ENCODE results near the gene REC8. TPM values are rescaled to one million over a fixed set of nuclear protein-coding genes. Genes with fewer than 3 reads are reported as not detected.

The REC8 gene
- total RNA-seq, 2 experiments from 2014 or later, result 28.9 to 29.2 TPM

DNA sequence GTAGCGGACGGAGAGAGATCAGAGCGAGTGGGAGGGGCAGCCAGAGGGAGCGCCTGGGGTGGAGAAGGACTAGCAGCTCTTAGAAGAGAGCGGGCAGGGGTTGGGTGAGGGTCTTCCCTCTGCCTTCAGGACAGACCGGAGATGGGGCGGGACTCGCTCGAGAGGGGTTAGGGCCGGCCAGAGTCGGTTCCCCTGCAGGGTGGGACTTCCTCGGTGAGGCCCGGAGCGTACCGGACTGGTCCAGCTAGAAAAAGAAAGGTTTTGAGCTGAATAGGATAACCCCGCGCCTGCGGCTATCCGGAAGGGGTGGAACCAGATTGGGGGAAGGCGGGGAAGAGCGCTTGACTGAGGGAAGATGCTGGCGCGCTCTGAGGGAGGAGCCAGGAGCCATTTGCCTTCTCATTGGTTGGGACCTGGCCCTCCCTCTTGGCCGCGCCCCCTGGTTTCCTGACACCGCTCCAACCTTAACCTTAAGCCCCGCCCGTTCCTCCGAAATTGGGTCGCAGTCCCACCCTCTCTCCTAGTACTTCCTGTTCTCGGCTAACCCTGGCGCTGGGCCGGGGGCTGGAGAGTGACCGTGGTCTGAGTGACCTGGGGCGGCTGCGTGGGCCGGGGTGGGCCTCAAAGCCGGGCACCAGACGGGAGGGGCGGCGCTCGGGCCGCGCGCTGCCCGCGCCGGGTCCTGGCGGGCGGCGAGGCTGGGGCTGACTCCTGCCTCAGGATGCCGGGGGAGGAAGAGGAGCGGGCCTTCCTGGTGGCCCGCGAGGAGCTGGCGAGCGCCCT, 24.7 kb upstream of the REC8 start, which contains the start of gene RNF31:
RNF31 (plus strand) TSS at position 521 of the 783 bp plus-strand sequence; CDS start at position 722, 201 bp downstream.
- peak; percentile 98 for DNase-seq
- no peaks in the 10 kb centered on the region for H3K9me3 Mint-ChIP-seq
- no peaks in the 10 kb centered on the region for H3K27me3 Mint-ChIP-seq
- peaks cover 60% of the 10 kb centered on the region for H3K36me3 Mint-ChIP-seq
- H3K4me1 Mint-ChIP-seq, result peaks cover 52% of the 10 kb centered on the region
- H3K4me3 Mint-ChIP-seq, result peak within 1 kb of the TSS; percentile 97
- H3K27ac Mint-ChIP-seq, result peak within 1 kb of the TSS; percentile 97

DNA sequence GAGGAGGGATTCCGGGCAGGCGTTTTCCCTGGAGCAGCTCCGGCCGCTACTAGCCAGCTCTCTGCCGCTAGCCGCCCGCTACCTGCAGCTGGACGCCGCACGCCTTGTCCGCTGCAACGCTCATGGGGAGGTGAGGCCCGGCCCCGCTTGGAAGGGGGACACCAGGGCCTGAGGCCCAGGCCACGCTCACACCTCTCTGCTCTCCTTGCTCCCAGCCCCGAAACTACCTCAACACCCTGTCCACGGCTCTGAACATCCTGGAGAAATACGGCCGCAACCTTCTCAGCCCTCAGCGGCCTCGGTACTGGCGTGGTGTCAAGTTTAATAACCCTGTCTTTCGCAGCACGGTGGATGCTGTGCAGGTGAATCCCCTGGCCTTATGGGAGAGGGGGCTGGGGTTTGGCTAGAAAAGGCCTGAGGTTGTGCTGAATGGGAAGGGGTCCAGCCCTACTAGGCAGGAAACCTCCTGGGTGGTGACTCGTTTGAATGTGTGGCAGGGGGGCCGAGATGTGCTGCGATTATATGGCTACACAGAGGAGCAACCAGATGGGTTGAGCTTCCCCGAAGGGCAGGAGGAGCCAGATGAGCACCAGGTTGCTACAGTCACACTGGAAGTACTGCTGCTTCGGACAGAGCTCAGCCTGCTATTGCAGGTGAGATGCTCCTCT, 24.0 kb upstream of the REC8 start:
- H3K27me3 Mint-ChIP-seq, result no peaks in the 10 kb centered on the region
- peak; percentile 13 for DNase-seq
- H3K36me3 Mint-ChIP-seq, result peaks cover 59% of the 10 kb centered on the region
- peaks cover 49% of the 10 kb centered on the region for H3K4me1 Mint-ChIP-seq
- no peaks in the 10 kb centered on the region for H3K9me3 Mint-ChIP-seq
- peak overlapping the region; percentile 97 for H3K4me3 Mint-ChIP-seq
- peak overlapping the region; percentile 68 for H3K27ac Mint-ChIP-seq

DNA sequence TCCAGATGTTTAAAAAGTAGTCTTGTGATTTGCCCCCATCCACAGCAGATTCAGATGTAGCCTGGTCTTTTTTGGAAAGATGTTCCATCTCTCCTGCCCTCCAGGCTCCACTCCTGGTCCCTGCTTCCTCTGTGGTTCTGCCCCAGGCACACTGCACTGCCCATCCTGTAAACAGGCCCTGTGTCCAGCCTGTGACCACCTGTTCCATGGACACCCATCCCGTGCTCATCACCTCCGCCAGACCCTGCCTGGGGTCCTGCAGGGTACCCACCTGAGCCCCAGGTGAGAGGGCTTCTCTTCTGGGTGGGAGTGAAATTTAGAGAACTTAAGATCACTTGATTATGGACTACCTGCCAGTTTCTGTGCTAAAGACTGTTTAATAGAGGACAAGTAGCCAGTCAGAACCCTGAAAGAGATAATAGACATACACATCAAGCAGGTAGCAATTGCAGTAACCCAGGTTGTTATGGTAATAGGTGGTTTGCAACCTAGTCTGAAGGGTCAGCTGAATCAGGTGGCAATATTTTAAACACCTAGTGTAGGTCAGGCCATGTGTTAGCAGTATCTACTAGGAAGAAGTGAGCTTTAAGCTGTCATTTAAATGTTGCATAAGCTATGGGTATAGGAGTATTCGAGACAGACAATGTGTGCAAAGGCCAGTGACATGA, 22.4 kb upstream of the REC8 start:
- DNase-seq, result no peak
- H3K36me3 Mint-ChIP-seq, result peaks cover 47% of the 10 kb centered on the region
- no peak overlapping the region for H3K27ac Mint-ChIP-seq
- H3K4me1 Mint-ChIP-seq, result peaks cover 35% of the 10 kb centered on the region
- H3K4me3 Mint-ChIP-seq, result peak overlapping the region; percentile 97
- no peaks in the 10 kb centered on the region for H3K27me3 Mint-ChIP-seq
- H3K9me3 Mint-ChIP-seq, result no peaks in the 10 kb centered on the region

DNA sequence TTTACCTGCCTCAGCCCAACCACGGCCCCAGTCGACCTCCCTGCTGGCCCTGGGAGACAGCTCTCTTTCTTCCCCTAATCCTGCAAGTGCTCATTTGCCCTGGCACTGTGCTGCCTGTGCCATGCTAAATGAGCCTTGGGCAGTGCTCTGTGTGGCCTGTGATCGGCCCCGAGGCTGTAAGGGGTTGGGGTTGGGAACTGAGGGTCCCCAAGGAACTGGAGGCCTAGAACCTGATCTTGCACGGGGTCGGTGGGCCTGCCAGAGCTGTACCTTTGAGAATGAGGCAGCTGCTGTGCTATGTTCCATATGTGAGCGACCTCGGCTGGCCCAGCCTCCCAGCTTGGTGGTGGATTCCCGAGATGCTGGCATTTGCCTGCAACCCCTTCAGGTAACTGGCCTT, 21.8 kb upstream of the REC8 start:
- H3K36me3 Mint-ChIP-seq, result peaks cover 41% of the 10 kb centered on the region
- no peak for DNase-seq
- H3K9me3 Mint-ChIP-seq, result no peaks in the 10 kb centered on the region
- H3K27me3 Mint-ChIP-seq, result no peaks in the 10 kb centered on the region
- H3K4me1 Mint-ChIP-seq, result peaks cover 31% of the 10 kb centered on the region
- no peak overlapping the region for H3K27ac Mint-ChIP-seq
- no peak overlapping the region for H3K4me3 Mint-ChIP-seq

DNA sequence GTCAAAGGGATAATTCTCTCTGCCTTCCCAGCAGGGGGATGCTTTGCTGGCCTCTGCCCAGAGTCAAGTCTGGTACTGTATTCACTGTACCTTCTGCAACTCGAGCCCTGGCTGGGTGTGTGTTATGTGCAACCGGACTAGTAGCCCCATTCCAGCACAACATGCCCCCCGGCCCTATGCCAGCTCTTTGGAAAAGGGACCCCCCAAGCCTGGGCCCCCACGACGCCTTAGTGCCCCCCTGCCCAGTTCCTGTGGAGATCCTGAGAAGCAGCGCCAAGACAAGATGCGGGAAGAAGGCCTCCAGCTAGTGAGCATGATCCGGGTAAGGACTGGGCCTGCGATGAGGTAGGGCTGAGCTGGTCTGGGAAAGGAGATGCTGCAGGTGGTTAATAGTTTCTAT, 21.3 kb upstream of the REC8 start:
- Mint-ChIP-seq H3K9me3 (no peaks in the 10 kb centered on the region), H3K27ac (no peak overlapping the region), H3K36me3 (peaks cover 36% of the 10 kb centered on the region), H3K4me1 (peaks cover 26% of the 10 kb centered on the region), H3K27me3 (no peaks in the 10 kb centered on the region), H3K4me3 (no peak overlapping the region)
- no peak for DNase-seq

DNA sequence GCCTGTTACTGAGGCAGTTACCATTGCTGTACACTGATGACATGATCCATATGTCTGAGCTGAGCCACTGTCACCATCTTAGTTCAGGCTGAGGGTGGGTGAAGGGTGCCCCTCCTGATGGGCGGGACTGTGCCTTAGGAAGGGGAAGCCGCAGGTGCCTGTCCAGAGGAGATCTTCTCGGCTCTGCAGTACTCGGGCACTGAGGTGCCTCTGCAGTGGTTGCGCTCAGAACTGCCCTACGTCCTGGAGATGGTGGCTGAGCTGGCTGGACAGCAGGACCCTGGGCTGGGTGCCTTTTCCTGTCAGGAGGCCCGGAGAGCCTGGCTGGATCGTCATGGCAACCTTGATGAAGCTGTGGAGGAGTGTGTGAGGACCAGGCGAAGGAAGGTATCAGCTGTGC, 20.9 kb upstream of the REC8 start:
- H3K27ac Mint-ChIP-seq, result no peak overlapping the region
- no peaks in the 10 kb centered on the region for H3K9me3 Mint-ChIP-seq
- peaks cover 21% of the 10 kb centered on the region for H3K4me1 Mint-ChIP-seq
- no peaks in the 10 kb centered on the region for H3K27me3 Mint-ChIP-seq
- no peak overlapping the region for H3K4me3 Mint-ChIP-seq
- no peak for DNase-seq
- peaks cover 34% of the 10 kb centered on the region for H3K36me3 Mint-ChIP-seq

DNA sequence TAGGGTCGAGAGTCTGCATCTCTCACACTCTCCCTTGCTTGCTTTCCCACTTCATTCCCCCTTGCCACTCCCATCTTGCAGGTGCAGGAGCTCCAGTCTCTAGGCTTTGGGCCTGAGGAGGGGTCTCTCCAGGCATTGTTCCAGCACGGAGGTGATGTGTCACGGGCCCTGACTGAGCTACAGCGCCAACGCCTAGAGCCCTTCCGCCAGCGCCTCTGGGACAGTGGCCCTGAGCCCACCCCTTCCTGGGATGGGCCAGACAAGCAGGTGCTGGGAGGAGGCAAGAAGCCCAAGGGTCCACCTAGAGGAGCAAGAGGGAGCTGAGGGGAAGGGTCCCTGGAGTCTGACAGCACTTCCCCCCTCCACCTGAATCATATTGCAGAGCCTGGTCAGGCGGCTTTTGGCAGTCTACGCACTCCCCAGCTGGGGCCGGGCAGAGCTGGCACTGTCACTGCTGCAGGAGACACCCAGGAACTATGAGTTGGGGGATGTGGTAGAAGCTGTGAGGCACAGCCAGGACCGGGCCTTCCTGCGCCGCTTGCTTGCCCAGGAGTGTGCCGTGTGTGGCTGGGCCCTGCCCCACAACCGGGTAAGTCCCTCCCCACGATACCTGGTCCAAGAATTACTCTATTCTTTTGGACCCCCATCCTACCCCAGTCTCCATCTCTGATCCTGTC, 20.3 kb upstream of the REC8 start:
- no peaks in the 10 kb centered on the region for H3K9me3 Mint-ChIP-seq
- no peak overlapping the region for H3K4me3 Mint-ChIP-seq
- H3K36me3 Mint-ChIP-seq, result peaks cover 30% of the 10 kb centered on the region
- H3K27ac Mint-ChIP-seq, result no peak overlapping the region
- peaks cover 21% of the 10 kb centered on the region for H3K4me1 Mint-ChIP-seq
- DNase-seq, result no peak
- H3K27me3 Mint-ChIP-seq, result no peaks in the 10 kb centered on the region

DNA sequence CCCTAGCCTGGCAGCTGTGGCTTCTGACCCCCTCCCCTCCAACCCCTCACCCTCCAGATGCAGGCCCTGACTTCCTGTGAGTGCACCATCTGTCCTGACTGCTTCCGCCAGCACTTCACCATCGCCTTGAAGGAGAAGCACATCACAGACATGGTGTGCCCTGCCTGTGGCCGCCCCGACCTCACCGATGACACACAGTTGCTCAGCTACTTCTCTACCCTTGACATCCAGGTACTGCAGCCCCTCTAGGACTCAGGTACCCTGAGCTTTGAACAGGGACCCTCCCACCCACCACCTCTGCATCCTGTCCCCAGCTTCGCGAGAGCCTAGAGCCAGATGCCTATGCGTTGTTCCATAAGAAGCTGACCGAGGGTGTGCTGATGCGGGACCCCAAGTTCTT, 16.8 kb upstream of the REC8 start:
- no peak overlapping the region for H3K4me3 Mint-ChIP-seq
- peaks cover 7% of the 10 kb centered on the region for H3K4me1 Mint-ChIP-seq
- H3K27ac Mint-ChIP-seq, result no peak overlapping the region
- no peaks in the 10 kb centered on the region for H3K27me3 Mint-ChIP-seq
- H3K9me3 Mint-ChIP-seq, result no peaks in the 10 kb centered on the region
- DNase-seq, result no peak
- H3K36me3 Mint-ChIP-seq, result peaks cover 15% of the 10 kb centered on the region

DNA sequence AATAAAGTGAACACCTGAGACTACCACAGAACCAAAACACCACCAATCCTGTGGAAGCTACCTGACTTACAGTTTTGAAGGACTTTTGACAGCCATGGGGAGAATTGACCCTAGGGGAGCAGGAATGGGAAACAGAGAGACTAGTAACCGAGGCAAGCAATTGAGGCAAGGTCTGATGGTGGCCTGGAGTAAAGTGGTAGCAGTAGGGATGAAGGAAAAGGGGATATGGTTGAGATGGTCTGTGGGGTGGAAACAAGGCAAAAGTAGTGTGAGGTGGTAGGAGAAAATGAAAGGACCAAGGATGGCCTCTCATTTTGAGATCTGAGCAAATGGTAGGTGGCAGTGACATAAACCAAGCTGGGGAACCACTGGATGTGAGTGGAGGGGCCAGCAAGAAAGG, 15.0 kb upstream of the REC8 start:
- no peak for DNase-seq
- peaks cover 14% of the 10 kb centered on the region for H3K36me3 Mint-ChIP-seq
- H3K4me1 Mint-ChIP-seq, result peaks cover 16% of the 10 kb centered on the region
- no peak overlapping the region for H3K4me3 Mint-ChIP-seq
- H3K27me3 Mint-ChIP-seq, result peaks cover 6% of the 10 kb centered on the region
- peak overlapping the region; percentile 11 for H3K27ac Mint-ChIP-seq
- no peaks in the 10 kb centered on the region for H3K9me3 Mint-ChIP-seq

DNA sequence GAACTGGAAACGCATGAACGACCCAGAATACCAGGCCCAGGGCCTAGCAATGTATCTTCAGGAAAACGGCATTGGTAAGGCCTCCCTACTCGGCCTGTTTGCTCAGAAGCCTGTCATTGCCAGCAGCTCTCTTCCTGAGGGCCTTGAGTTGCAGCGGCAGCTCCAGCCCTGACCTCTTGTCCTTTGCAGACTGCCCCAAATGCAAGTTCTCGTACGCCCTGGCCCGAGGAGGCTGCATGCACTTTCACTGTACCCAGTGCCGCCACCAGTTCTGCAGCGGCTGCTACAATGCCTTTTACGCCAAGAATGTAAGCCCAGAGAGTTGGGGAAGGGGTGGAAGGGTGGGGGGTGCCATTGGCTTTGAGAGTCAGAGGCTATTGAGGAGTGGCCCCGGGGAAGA, 14.5 kb upstream of the REC8 start:
- no peaks in the 10 kb centered on the region for H3K9me3 Mint-ChIP-seq
- peak overlapping the region; percentile 65 for H3K27ac Mint-ChIP-seq
- H3K4me1 Mint-ChIP-seq, result peaks cover 21% of the 10 kb centered on the region
- peaks cover 6% of the 10 kb centered on the region for H3K27me3 Mint-ChIP-seq
- H3K4me3 Mint-ChIP-seq, result no peak overlapping the region
- H3K36me3 Mint-ChIP-seq, result peaks cover 18% of the 10 kb centered on the region
- DNase-seq, result no peak

DNA sequence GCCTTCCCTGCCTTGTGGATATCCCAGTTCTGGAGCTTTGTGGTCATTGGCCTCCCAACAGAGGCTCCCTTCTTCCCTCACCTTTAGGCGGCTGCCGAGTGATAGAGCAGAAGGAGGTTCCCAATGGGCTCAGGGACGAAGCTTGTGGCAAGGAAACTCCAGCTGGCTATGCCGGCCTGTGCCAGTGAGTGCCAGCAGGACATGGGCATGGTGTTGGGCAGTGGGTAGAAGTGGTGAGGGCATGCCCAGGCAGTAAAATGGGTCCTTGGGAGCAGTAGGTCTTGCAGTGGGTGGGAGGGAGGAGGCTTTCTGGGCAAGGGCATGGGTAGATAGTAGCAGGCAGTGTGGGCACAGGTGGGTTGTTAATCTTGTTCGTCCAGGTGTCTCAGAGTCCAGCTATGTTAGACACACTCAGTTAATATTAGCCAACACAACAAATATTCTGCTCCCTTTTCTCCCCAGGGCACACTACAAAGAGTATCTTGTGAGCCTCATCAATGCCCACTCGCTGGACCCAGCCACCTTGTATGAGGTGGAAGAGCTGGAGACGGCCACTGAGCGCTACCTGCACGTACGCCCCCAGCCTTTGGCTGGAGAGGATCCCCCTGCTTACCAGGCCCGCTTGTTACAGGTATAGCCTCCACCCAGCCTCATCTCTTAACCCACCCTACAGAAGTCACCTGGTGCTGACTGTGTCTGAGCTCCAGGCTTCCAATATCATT, 11.9 kb upstream of the REC8 start:
- peaks cover 6% of the 10 kb centered on the region for H3K27me3 Mint-ChIP-seq
- DNase-seq, result no peak
- no peak overlapping the region for H3K4me3 Mint-ChIP-seq
- peaks cover 38% of the 10 kb centered on the region for H3K4me1 Mint-ChIP-seq
- H3K36me3 Mint-ChIP-seq, result peaks cover 34% of the 10 kb centered on the region
- peak overlapping the region; percentile 100 for H3K27ac Mint-ChIP-seq
- no peaks in the 10 kb centered on the region for H3K9me3 Mint-ChIP-seq

DNA sequence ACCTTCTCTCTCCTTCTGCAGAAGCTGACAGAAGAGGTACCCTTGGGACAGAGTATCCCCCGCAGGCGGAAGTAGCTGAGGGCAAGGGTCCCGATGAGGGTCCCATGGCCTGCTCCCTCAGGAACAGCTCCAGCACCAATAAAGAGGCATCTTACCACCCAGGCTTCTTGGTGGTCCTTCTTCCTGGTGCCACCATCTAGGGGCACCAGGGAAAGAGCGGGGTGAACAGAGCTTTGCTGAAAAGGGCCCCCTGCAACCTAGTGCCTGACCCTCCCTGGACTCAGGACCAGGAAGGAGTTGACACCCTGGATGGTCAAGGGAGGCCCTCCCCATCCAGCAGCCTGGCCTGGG, 11.4 kb upstream of the REC8 start:
- Mint-ChIP-seq H3K9me3 (no peaks in the 10 kb centered on the region), H3K4me1 (peaks cover 41% of the 10 kb centered on the region), H3K27me3 (peaks cover 6% of the 10 kb centered on the region), H3K4me3 (no peak overlapping the region), H3K36me3 (peaks cover 38% of the 10 kb centered on the region), H3K27ac (peak overlapping the region; percentile 100)
- DNase-seq, result no peak

DNA sequence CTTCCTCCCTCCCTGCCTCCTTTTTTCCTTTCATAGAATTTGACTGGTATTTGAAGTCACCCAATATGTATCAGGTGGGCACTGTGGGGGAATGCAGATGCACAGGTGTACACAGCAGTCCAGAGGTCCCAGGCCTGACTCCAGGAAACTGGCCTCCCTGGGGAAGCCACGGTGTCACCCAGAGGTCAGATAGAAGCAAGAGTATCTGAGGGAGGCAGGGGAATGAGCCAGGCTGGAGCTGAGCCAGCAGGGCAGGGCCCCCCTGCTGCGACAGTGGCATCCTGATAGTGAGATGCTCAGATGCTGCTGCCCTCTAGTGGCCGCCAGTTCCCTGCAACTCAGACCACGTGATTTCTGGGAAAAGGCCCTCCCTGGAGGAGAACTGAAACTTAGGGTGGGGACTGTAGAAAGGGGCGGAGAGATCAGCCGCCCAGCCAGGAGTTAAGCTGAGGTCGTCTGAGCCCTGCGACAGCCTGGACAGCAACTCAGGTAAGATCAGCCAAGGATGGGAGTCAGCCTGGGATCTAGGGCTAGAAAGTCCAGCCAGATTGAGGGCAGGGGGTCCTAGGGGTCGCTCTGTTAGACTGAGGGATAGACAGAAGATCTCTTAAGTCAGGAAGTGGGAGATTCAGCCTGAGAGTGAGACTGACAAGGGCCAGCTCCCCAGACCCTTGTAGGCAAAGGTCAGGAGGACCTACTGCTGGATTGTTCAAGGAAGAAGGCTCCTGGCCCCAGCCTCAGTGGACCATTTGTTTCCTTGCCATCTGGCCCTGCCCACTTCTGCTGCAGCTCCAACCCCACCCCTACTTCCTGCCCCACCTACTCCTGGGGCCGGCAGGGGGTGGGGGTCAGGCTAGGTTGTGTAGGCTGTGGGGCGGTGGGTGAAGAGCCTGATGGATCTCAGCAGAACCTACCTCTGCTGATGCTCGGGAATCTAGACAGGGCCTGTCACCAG, 10.8 kb upstream of the REC8 start, which contains the start of gene IRF9:
IRF9 (plus strand) TSS at position 416 of the 955 bp plus-strand sequence. CDS start 880 bp downstream, outside the sequence.
- DNase-seq, result peak; percentile 94
- Mint-ChIP-seq H3K4me1 (peaks cover 41% of the 10 kb centered on the region), H3K4me3 (peak within 1 kb of the TSS; percentile 99), H3K9me3 (no peaks in the 10 kb centered on the region), H3K27me3 (peaks cover 6% of the 10 kb centered on the region), H3K27ac (peak within 1 kb of the TSS; percentile 100), H3K36me3 (peaks cover 38% of the 10 kb centered on the region)

All from activated naive CD8-positive, alpha-beta T cell treated with anti-CD3 and anti-CD28 coated beads for 36 hours (primary cell).